ENCODE data around the gene TIGD1. TPM values are rescaled to one million over a fixed set of nuclear protein-coding genes. Genes with fewer than 3 reads are reported as not detected.

Gene TIGD1
- total RNA-seq, 1 donor from 2014 or later: 12.3 TPM

DNA sequence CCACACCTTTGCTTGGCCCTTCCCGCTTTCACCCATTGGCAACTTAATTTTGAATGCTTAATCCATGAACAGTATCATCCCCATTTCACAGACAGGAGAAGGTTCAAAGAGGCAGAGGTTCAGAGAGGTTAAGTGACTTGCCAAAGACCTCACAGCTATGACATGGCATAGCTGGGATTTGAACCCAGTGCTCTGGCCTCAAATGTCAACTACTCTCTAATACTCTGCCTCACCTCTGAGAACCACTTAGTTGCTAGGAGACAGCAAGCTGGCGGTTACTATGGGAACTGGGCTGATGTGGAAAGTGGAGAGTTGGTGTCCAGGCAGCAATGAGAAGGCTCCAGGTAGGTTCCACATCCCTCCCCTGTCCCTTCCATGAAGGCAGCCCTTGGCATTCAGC lies 45.9 kb downstream of the TIGD1 start:
- Mint-ChIP-seq H3K36me3 (ENCODE audit: unreplicated experiment) (no peaks in the 10 kb centered on the region), H3K27me3 (ENCODE audit: unreplicated experiment) (peaks cover 11% of the 10 kb centered on the region), H3K4me1 (ENCODE audit: low read depth, unreplicated experiment) (peaks cover 13% of the 10 kb centered on the region), H3K9me3 (ENCODE audit: unreplicated experiment) (peaks cover 7% of the 10 kb centered on the region), H3K4me3 (ENCODE audit: unreplicated experiment) (peak overlapping the region; percentile 60), H3K27ac (ENCODE audit: unreplicated experiment) (peak overlapping the region; percentile 46)
- TF ChIP-seq, protein P1, sequence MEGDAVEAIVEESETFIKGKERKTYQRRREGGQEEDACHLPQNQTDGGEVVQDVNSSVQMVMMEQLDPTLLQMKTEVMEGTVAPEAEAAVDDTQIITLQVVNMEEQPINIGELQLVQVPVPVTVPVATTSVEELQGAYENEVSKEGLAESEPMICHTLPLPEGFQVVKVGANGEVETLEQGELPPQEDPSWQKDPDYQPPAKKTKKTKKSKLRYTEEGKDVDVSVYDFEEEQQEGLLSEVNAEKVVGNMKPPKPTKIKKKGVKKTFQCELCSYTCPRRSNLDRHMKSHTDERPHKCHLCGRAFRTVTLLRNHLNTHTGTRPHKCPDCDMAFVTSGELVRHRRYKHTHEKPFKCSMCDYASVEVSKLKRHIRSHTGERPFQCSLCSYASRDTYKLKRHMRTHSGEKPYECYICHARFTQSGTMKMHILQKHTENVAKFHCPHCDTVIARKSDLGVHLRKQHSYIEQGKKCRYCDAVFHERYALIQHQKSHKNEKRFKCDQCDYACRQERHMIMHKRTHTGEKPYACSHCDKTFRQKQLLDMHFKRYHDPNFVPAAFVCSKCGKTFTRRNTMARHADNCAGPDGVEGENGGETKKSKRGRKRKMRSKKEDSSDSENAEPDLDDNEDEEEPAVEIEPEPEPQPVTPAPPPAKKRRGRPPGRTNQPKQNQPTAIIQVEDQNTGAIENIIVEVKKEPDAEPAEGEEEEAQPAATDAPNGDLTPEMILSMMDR (IDR thresholded peaks at IDR 0.05; ENCODE audit: partially characterized antibody, unreplicated experiment): no peak
- no peak for DNase-seq

DNA sequence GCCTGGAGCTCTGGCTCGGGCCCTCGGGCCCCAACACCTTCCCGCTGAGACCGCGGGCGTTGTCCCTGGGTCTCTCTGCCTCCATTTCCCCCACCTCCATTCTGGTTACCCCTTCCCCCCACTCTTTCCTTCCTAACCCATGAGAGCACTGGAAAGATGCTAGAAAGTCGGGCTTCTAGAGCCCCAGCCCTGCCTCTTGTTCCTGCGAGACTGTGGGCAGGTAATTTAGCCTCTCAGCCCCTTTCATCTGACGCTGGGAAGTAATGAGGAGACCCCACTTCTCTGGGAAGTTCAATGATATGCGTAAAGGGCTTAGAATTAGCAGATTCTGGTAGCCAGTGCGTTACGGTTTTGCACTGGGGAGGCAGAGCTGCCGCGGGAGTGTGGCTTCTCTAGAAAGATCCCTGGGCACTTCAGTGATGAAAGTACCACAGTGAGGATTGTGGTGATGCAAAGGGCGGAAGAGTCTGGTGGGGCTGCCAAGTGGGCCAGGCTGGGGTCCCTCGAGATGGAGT lies 46.5 kb downstream of the TIGD1 start:
- Mint-ChIP-seq H3K36me3 (ENCODE audit: unreplicated experiment) (no peaks in the 10 kb centered on the region), H3K9me3 (ENCODE audit: unreplicated experiment) (peaks cover 7% of the 10 kb centered on the region), H3K27me3 (ENCODE audit: unreplicated experiment) (peaks cover 11% of the 10 kb centered on the region), H3K27ac (ENCODE audit: unreplicated experiment) (peak overlapping the region; percentile 22), H3K4me3 (ENCODE audit: unreplicated experiment) (peak overlapping the region; percentile 34), H3K4me1 (ENCODE audit: low read depth, unreplicated experiment) (peaks cover 13% of the 10 kb centered on the region)
- TF ChIP-seq, protein P1 (IDR thresholded peaks at IDR 0.05; ENCODE audit: partially characterized antibody, unreplicated experiment): no peak
- no peak for DNase-seq

DNA sequence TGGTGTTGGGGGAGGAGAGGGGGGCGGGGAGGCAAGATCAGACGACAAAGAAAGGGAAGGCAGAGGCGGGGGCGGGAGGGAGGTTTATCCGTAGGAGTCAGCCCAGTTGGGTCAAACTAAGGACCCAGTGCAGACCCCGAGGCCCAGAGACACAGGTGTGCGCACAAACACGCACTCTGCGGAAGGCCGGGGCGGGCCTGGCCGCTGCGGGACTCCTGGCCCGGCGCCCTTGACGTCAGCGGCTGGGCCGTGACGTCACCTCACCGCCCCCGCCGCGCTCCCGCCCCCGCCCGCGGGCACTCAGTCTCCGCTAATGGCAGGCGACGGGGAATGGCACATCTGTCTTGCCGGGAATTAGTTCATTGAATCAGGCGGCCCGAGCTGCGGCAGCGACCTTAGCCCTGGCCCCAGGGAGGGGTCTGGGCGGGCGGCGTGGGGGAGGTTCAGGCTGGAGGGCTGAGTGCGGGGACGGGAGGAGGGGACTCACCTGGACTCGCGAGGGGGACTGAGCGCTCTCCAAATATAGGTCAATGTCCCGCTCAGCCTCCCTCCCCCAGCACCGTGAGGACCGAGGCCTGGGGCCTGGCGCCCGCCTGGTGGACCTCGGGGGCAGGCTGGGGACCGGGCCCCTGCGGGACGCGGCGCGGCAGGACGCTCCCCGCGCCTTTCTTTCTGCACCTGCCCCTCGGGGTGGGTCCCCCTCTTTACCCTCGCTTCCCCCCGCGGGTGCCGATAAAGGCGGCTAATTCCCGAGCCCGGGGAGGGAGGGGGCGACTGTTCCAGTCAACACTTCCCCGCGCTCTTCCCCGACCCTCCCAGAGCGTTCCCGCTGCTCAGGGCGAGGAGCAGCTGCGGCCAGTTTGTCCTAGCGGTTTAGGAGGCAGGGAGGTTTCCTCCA lies 47.2 kb downstream of the TIGD1 start:
- Mint-ChIP-seq H3K4me1 (ENCODE audit: low read depth, unreplicated experiment) (peaks cover 13% of the 10 kb centered on the region), H3K27me3 (ENCODE audit: unreplicated experiment) (peaks cover 15% of the 10 kb centered on the region), H3K4me3 (ENCODE audit: unreplicated experiment) (peak overlapping the region; percentile 34), H3K9me3 (ENCODE audit: unreplicated experiment) (peaks cover 7% of the 10 kb centered on the region), H3K27ac (ENCODE audit: unreplicated experiment) (no peak overlapping the region), H3K36me3 (ENCODE audit: unreplicated experiment) (peaks cover 3% of the 10 kb centered on the region)
- DNase-seq: peak; percentile 84
- TF ChIP-seq, protein P1 (IDR thresholded peaks at IDR 0.05; ENCODE audit: partially characterized antibody, unreplicated experiment): no peak

DNA sequence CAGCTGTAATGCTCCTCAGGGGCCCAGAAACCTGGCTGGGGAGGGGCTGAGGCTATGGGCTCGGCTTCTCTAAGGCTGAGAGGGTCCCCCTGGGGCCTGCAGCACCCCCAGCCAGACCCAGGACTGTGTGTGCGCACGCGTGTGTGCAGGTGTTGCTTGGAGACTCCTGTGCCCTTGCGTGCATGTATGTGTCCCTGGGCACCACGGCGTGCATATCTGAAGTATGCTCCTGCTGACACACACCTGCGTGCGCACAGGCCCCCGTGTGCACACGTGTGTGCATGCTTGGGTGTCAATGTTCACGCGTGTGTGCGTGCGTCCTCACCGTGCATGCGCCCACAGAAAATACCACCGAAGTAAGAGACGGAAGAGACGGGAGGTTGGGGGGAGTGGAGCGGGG lies 47.8 kb downstream of the TIGD1 start:
- H3K27ac Mint-ChIP-seq (ENCODE audit: unreplicated experiment): peak overlapping the region; percentile 59
- peaks cover 3% of the 10 kb centered on the region for H3K36me3 Mint-ChIP-seq (ENCODE audit: unreplicated experiment)
- peak overlapping the region; percentile 79 for H3K4me3 Mint-ChIP-seq (ENCODE audit: unreplicated experiment)
- H3K4me1 Mint-ChIP-seq (ENCODE audit: low read depth, unreplicated experiment): peaks cover 13% of the 10 kb centered on the region
- TF ChIP-seq, protein P1 (IDR thresholded peaks at IDR 0.05; ENCODE audit: partially characterized antibody, unreplicated experiment): no peak
- peaks cover 7% of the 10 kb centered on the region for H3K9me3 Mint-ChIP-seq (ENCODE audit: unreplicated experiment)
- peaks cover 15% of the 10 kb centered on the region for H3K27me3 Mint-ChIP-seq (ENCODE audit: unreplicated experiment)
- DNase-seq: no peak

Data from glutamatergic neuron (in vitro differentiated cells).